HepG2 (cell line): ENCODE results near the gene TJP3. TPM values are rescaled to one million over a fixed set of nuclear protein-coding genes. Genes with fewer than 3 reads are reported as not detected.

ENCODE experiments used
- ARHGAP35 ChIP-seq: sonication (generic); formaldehyde crosslinking; IDR thresholded peaks from 2 replicates; pipeline ENCODE4 v1.9.0; 2022; ENCODE audit warnings: mild to moderate bottlenecking, inconsistent platforms, moderate library complexity, missing genetic modification reagents, borderline replicate concordance
- BORCS8-MEF2B ChIP-seq: sonication (generic); formaldehyde crosslinking; IDR thresholded peaks from 2 replicates; pipeline ENCODE4 v1.8.0; 2022; ENCODE audit warnings: mild to moderate bottlenecking, missing genetic modification reagents
- ETV6 ChIP-seq: sonication (generic); formaldehyde crosslinking; conservative IDR thresholded peaks from 2 replicates; pipeline ENCODE4 v1.4.0; 2020; ENCODE audit warnings: missing genetic modification reagents
- HINFP ChIP-seq: sonication (generic); formaldehyde crosslinking; IDR thresholded peaks from 2 replicates; pipeline ENCODE4 v1.4.0; 2020; ENCODE audit warnings: low read depth, mild to moderate bottlenecking, missing genetic modification reagents
- HMGXB3 ChIP-seq: sonication (generic); formaldehyde crosslinking; IDR thresholded peaks from 2 replicates; pipeline ENCODE4 v1.4.0; 2020; ENCODE audit warnings: missing genetic modification reagents, borderline replicate concordance
- KDM1A ChIP-seq: IDR thresholded peaks from 2 replicates; pipeline ENCODE4 v1.6.1; 2016; ENCODE audit warnings: missing compliant biosample characterization
- KMT2A ChIP-seq: sonication (generic); formaldehyde crosslinking; IDR thresholded peaks from 2 replicates; pipeline ENCODE4 v1.4.0; 2020; ENCODE audit warnings: missing genetic modification reagents
- MAFF ChIP-seq: IDR thresholded peaks from 2 replicates; pipeline ENCODE4 v1.6.1; 2011; ENCODE audit warnings: low read depth, low read length, improper control_type of control experiment
- MBNL3 ChIP-seq: fragments of 250-450 bp; sonication (Bioruptor Pico); conservative IDR thresholded peaks from 2 replicates; pipeline ENCODE4 v1.8.0; 2022; ENCODE audit warnings: mild to moderate bottlenecking, inconsistent platforms
- MTA1 ChIP-seq: sonication (generic); formaldehyde crosslinking; IDR thresholded peaks from 2 replicates; pipeline ENCODE4 v1.4.0; 2020; ENCODE audit warnings: missing genetic modification reagents, mild to moderate bottlenecking, borderline replicate concordance
- NCOA1 ChIP-seq: sonication (generic); formaldehyde crosslinking; IDR thresholded peaks from 2 replicates; pipeline ENCODE4 v1.9.0; 2021; ENCODE audit warnings: missing genetic modification reagents
- NFIB ChIP-seq: sonication (generic); formaldehyde crosslinking; IDR thresholded peaks from 2 replicates; pipeline ENCODE4 v1.9.0; 2021; ENCODE audit warnings: missing genetic modification reagents, mild to moderate bottlenecking, borderline replicate concordance
- POLR2AphosphoS5 ChIP-seq: IDR thresholded peaks from 2 replicates; pipeline ENCODE4 v1.6.1; 2012; ENCODE audit warnings: low read depth, low read length
- SAFB2 ChIP-seq: sonication (generic); formaldehyde crosslinking; IDR thresholded peaks from 2 replicates; pipeline ENCODE4 v1.5.1; 2020; ENCODE audit warnings: missing genetic modification reagents, low read depth, mild to moderate bottlenecking, borderline replicate concordance
- SNAPC5 ChIP-seq: sonication (generic); formaldehyde crosslinking; IDR thresholded peaks from 2 replicates; pipeline ENCODE4 v1.8.1; 2023; ENCODE audit warnings: mild to moderate bottlenecking, missing genetic modification reagents, borderline replicate concordance
- SP5 ChIP-seq: IDR thresholded peaks from 2 replicates; pipeline ENCODE4 v1.6.1; 2016; ENCODE audit warnings: low read depth, borderline replicate concordance
- TBP ChIP-seq: sonication (generic); formaldehyde crosslinking; IDR thresholded peaks from 2 replicates; pipeline ENCODE4 v1.5.0; 2020; ENCODE audit warnings: missing genetic modification reagents
- ZBTB39 ChIP-seq: sonication (generic); formaldehyde crosslinking; IDR thresholded peaks from 2 replicates; pipeline ENCODE4 v1.5.0; 2020; ENCODE audit warnings: missing genetic modification reagents
- ZFP1 ChIP-seq: IDR thresholded peaks from 2 replicates; pipeline ENCODE4 v1.6.1; 2016
- ZNF263 ChIP-seq: sonication (generic); formaldehyde crosslinking; IDR thresholded peaks from 2 replicates; pipeline ENCODE4 v1.4.0; 2020; ENCODE audit warnings: missing genetic modification reagents
- ZNF350 ChIP-seq: sonication (generic); formaldehyde crosslinking; IDR thresholded peaks from 2 replicates; pipeline ENCODE4 v1.4.0; 2020; ENCODE audit warnings: mild to moderate bottlenecking, low read depth, missing genetic modification reagents, borderline replicate concordance
- ZNF543 ChIP-seq: sonication (generic); formaldehyde crosslinking; IDR thresholded peaks from 2 replicates; pipeline ENCODE4 v1.4.0; 2020; ENCODE audit warnings: mild to moderate bottlenecking, missing genetic modification reagents
- ZNF75D ChIP-seq: sonication (generic); formaldehyde crosslinking; IDR thresholded peaks from 2 replicates; pipeline ENCODE4 v1.8.1; 2023; ENCODE audit warnings: missing genetic modification reagents, mild to moderate bottlenecking, borderline replicate concordance
- polyA plus RNA-seq, 8 experiments: library from polyadenylated mRNA; depleted of rRNA in 3 of 8; stranded (reverse) in 7 of 8; unstranded in 1 of 8; fragments of >200 nt; fragmentation: Illumina TruSeq in 4 of 8; extraction: Trizol in 4 of 8; gene quantifications; 2 replicates each; pipeline versions ENCODE4 v1.2.1 to v1.2.3, GENCODE V29; 2011 to 2016; ENCODE audit warnings: low read depth in 4 of 8, missing spikeins in 1 of 8, mixed read lengths in 1 of 8; ENCODE audit not compliant: insufficient read depth in 1 of 8
- total RNA-seq, 5 experiments: library from RNA; depleted of rRNA; stranded (reverse); fragments of >200 nt; fragmentation: Illumina TruSeq; extraction: Trizol; gene quantifications; 2 replicates each; pipeline ENCODE4 v1.2.3, GENCODE V29; 2016; ENCODE audit warnings: low read depth in 1 of 5

Gene TJP3
- total and polyA plus RNA-seq, 2 of the 13 experiments (the other 11 are each of a cell fraction or from before 2014, with no cell fraction given) = 2.3 to 21.5 TPM

- TF ChIP-seq KMT2A (CRISPR knock-in tag) (0 out of 2 replicates have a peak, but pooled peaks have one; percentile 36), SP5 (CRISPR knock-in tag) (0 out of 2 replicates have a peak, but pooled peaks have one; percentile 17), ZNF350 (CRISPR knock-in tag) (peak; percentile 82; the same call in 1 of the 2 replicates), SNAPC5 (CRISPR knock-in tag) (no peak), NCOA1 (no peak), ETV6 (CRISPR knock-in tag) (no peak), NFIB (CRISPR knock-in tag) (no peak), ZNF263 (CRISPR knock-in tag) (peak; percentile 35; the same call in 1 of the 2 replicates), MTA1 (no peak; the same call in 1 of the 2 replicates), ZFP1 (CRISPR knock-in tag) (no peak), HMGXB3 (CRISPR knock-in tag) (0 out of 2 replicates have a peak, but pooled peaks have one; percentile 23), ZBTB39 (CRISPR knock-in tag) (0 out of 2 replicates have a peak, but pooled peaks have one; percentile 65), MAFF (no peak), ZNF543 (no peak), SAFB2 (CRISPR knock-in tag) (no peak), ZNF75D (no peak), BORCS8-MEF2B (CRISPR knock-in tag) (0 out of 2 replicates have a peak, but pooled peaks have one; percentile 55), HINFP (no peak), TBP (CRISPR knock-in tag) (no peak), MBNL3 (no peak), KDM1A (CRISPR knock-in tag) (peak; percentile 99), ARHGAP35 (CRISPR knock-in tag) (no peak), POLR2AphosphoS5 (no peak)
Measured at GRCh38 chr19:3721131-3721886, 13.1 kb downstream of the TJP3 start (continued).
